ENCODE results near the gene GSPT1.
"Not testable (repeated sequence)": the region's sequence is repeated elsewhere in the genome, so short reads cannot be mapped to it uniquely, and the experiment has no call there.

GSPT1 gene

GRCh38 chr16:11844499-11844898 is 71.3 kb downstream of the GSPT1 start:
- H3K4me1 Mint-ChIP-seq = peaks cover 54% of the 10 kb centered on the region
- no peak overlapping the region for H3K27ac Mint-ChIP-seq
- H3K36me3 Mint-ChIP-seq = peaks cover 15% of the 10 kb centered on the region
- H3K27me3 Mint-ChIP-seq = no peaks in the 10 kb centered on the region
- H3K9me3 Mint-ChIP-seq = no peaks in the 10 kb centered on the region
- no peak overlapping the region for H3K4me3 Mint-ChIP-seq

GRCh38 chr16:11843861-11844260 is 71.9 kb downstream of the GSPT1 start:
- no peaks in the 10 kb centered on the region for H3K9me3 Mint-ChIP-seq
- no peaks in the 10 kb centered on the region for H3K27me3 Mint-ChIP-seq
- peaks cover 48% of the 10 kb centered on the region for H3K4me1 Mint-ChIP-seq
- peaks cover 11% of the 10 kb centered on the region for H3K36me3 Mint-ChIP-seq
- no peak overlapping the region for H3K27ac Mint-ChIP-seq
- no peak overlapping the region for H3K4me3 Mint-ChIP-seq

GRCh38 chr16:11843206-11843605 is 72.5 kb downstream of the GSPT1 start:
- H3K4me3 Mint-ChIP-seq = no peak overlapping the region
- no peaks in the 10 kb centered on the region for H3K9me3 Mint-ChIP-seq
- H3K4me1 Mint-ChIP-seq = peaks cover 42% of the 10 kb centered on the region
- H3K36me3 Mint-ChIP-seq = peaks cover 7% of the 10 kb centered on the region
- no peak overlapping the region for H3K27ac Mint-ChIP-seq
- no peaks in the 10 kb centered on the region for H3K27me3 Mint-ChIP-seq

GRCh38 chr16:11841026-11841425 is 74.7 kb downstream of the GSPT1 start:
- H3K4me3 Mint-ChIP-seq = no peak overlapping the region
- no peaks in the 10 kb centered on the region for H3K27me3 Mint-ChIP-seq
- H3K9me3 Mint-ChIP-seq = no peaks in the 10 kb centered on the region
- H3K36me3 Mint-ChIP-seq = peaks cover 9% of the 10 kb centered on the region
- no peak overlapping the region for H3K27ac Mint-ChIP-seq
- H3K4me1 Mint-ChIP-seq = peaks cover 27% of the 10 kb centered on the region

GRCh38 chr16:11836650-11837244 is 79.0 kb downstream of the GSPT1 start:
- H3K4me3 Mint-ChIP-seq = no peak overlapping the region
- H3K27ac Mint-ChIP-seq = no peak overlapping the region
- peaks cover 7% of the 10 kb centered on the region for H3K36me3 Mint-ChIP-seq
- no peaks in the 10 kb centered on the region for H3K9me3 Mint-ChIP-seq
- H3K27me3 Mint-ChIP-seq = no peaks in the 10 kb centered on the region
- H3K4me1 Mint-ChIP-seq = peaks cover 7% of the 10 kb centered on the region

GRCh38 chr16:11835891-11836649 is 79.7 kb downstream of the GSPT1 start:
- Mint-ChIP-seq H3K9me3 (no peaks in the 10 kb centered on the region), H3K4me1 (peaks cover 7% of the 10 kb centered on the region), H3K27me3 (no peaks in the 10 kb centered on the region), H3K27ac (no peak overlapping the region), H3K4me3 (no peak overlapping the region), H3K36me3 (peaks cover 7% of the 10 kb centered on the region)

GRCh38 chr16:11835309-11835708 is 80.4 kb downstream of the GSPT1 start:
- Mint-ChIP-seq H3K4me1 (peaks cover 7% of the 10 kb centered on the region), H3K9me3 (no peaks in the 10 kb centered on the region), H3K27me3 (no peaks in the 10 kb centered on the region), H3K4me3 (no peak overlapping the region), H3K36me3 (peaks cover 7% of the 10 kb centered on the region), H3K27ac (no peak overlapping the region)

DNA sequence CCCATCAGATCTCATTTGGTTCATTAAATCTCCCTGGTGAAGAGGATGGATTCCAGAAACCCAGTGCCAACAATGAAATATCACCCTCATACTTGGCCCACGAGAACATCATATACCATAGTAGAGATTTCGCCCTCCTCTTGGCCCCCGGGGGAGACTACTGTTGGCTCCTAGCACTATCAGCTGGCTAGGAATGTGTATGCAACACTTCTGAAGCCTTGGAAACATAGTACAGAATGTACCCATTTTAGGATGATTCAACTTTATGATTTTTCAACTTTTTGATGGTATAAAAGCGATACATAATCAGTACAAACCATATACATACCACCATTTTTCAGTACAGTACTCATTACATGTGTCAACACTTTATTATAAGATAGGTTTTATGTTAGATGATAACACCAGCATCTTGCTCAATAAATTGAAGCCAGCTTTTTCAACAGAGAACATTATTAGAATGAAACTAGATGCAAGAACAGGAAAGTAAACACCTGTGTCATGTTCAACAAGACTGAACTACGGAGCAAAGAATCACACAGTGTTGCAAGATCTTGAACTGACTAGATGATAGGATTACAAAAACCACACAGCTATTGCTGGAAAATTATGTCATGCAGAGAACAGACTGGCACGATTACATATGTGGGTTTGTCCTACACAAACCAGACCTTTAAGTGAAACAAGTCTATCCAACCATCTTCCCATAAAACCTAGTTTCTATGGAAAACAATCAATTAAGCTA is 81.6 kb downstream of the GSPT1 start:
- Mint-ChIP-seq H3K9me3 (no peaks in the 10 kb centered on the region), H3K4me3 (no peak overlapping the region), H3K27me3 (no peaks in the 10 kb centered on the region), H3K36me3 (peaks cover 3% of the 10 kb centered on the region), H3K27ac (no peak overlapping the region), H3K4me1 (peaks cover 3% of the 10 kb centered on the region)

DNA sequence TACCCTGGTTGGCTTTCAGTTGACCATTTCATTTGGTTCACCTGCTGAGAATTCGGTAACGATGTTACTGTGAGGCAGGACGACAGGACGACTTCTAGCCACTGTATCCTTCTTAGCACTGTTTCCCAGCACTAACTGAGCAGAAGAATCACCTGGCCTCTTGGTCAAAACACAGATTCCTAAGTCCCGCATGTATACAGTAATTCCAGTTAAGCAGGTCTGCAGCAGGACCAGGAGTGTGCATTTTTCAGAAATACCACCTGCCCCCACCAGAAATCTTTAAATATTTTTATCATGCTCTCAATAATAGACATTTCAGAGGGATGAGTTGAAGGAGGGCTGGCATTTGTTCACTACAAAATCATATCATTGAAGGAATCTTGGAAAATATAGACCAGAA is 87.1 kb downstream of the GSPT1 start:
- Mint-ChIP-seq H3K9me3 (no peaks in the 10 kb centered on the region), H3K27me3 (no peaks in the 10 kb centered on the region), H3K4me1 (no peaks in the 10 kb centered on the region), H3K4me3 (no peak overlapping the region), H3K36me3 (no peaks in the 10 kb centered on the region), H3K27ac (no peak overlapping the region)

DNA sequence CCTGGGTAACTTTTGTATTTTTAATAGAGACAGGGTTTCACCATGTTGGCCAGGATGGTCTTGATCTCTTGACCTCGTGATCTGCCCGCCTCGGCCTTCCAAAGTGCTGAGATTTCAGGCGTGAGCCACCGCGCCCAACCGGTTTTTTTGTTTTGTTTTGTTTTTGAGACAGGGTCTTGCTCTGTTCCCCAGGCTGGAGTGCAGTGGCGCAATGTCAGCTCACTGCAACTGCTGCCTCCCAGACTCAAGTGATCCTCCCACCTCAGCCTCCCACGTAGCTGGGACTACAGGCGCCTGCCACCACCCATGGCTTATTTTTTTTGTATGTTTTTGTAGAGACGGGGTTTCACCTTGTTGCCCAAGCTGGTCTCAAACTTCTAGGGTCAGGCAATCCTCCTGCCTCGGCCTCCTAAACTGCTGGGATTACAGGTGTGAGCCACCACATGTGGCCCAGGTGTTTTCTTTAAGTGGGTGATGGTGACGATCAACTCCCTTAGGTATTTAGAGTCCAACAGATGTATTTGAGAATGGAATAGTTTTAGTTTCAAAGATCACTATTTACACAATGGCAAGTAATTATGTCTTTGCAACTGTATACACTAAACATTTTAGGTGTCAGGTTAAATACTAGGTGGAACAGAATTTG is 90.1 kb downstream of the GSPT1 start:
- not testable (repeated sequence) for H3K27ac Mint-ChIP-seq, H3K4me1 Mint-ChIP-seq, H3K27me3 Mint-ChIP-seq, H3K4me3 Mint-ChIP-seq, H3K9me3 Mint-ChIP-seq, H3K36me3 Mint-ChIP-seq

- no peaks in the 10 kb centered on the region for H3K4me1 Mint-ChIP-seq
- no peaks in the 10 kb centered on the region for H3K9me3 Mint-ChIP-seq
- H3K4me3 Mint-ChIP-seq = no peak overlapping the region
- no peaks in the 10 kb centered on the region for H3K27me3 Mint-ChIP-seq
- no peak overlapping the region for H3K27ac Mint-ChIP-seq
- H3K36me3 Mint-ChIP-seq = no peaks in the 10 kb centered on the region
Measured at GRCh38 chr16:11824362-11824761, 91.4 kb downstream of the GSPT1 start.

GRCh38 chr16:11823645-11824044 is 92.1 kb downstream of the GSPT1 start:
- H3K9me3 Mint-ChIP-seq = not testable (repeated sequence)

DNA sequence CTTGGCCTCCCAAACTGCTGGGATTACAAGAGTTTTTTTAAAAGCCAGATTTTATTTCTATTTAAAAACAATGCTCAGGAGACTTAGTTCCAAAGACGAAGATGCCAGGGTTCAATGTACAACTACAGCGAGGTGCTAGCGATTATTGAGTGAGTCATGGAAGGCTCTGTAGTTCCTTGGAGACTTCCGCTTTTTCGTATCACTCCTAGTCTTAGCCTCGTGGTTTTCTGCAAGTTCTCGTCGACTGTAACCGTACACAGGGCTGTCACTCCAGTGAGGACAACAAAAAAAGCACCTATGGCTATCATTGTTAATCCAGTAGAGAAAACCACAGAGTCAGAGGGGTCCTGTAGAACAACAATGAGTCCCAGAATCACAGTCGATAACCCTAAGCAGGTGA is 96.0 kb downstream of the GSPT1 start:
- Mint-ChIP-seq H3K27ac (no peak overlapping the region), H3K4me3 (no peak overlapping the region), H3K9me3 (no peaks in the 10 kb centered on the region), H3K36me3 (no peaks in the 10 kb centered on the region), H3K27me3 (no peaks in the 10 kb centered on the region), H3K4me1 (no peaks in the 10 kb centered on the region)

More at GRCh38 chr16:11823645-11824044, 92.1 kb downstream of the GSPT1 start:
- H3K36me3 Mint-ChIP-seq, H3K27me3 Mint-ChIP-seq, H3K4me3 Mint-ChIP-seq, H3K27ac Mint-ChIP-seq, H3K4me1 Mint-ChIP-seq: not testable (repeated sequence)

GRCh38 chr16:11818970-11819369 is 96.8 kb downstream of the GSPT1 start:
- not testable (repeated sequence) for H3K27ac Mint-ChIP-seq, H3K36me3 Mint-ChIP-seq, H3K9me3 Mint-ChIP-seq, H3K27me3 Mint-ChIP-seq, H3K4me1 Mint-ChIP-seq, H3K4me3 Mint-ChIP-seq

Measured in activated naive CD4-positive, alpha-beta T cell treated with anti-CD3 and anti-CD28 coated beads, Interleukin-2, amount 50 U/mL, for 24 hours (primary cell).